DND-41 (cell line): Measurements from ENCODE around the gene SLC39A12.

Experiments
- ATAC-seq: fragments of 200-7000 bp; cut with Tn5 transposase; 3 replicates; pipeline ENCODE4 v1.9.1; 2021; ENCODE audit warnings: low read depth; ENCODE audit not compliant: insufficient read depth
- DNase-seq: peaks from one replicate; pipeline ENCODE4 v3.0.0-alpha.2; 2020
- H2AFZ ChIP-seq: 2 replicates; pipeline ENCODE4 v1.6.0; 2012; ENCODE audit warnings: low read depth, low read length
- H3K27ac ChIP-seq: 2 replicates; pipeline ENCODE4 v1.5.1; 2012; ENCODE audit warnings: low read length, inconsistent platforms
- H3K27me3 ChIP-seq: fragments of 200-600 bp; sonication (generic); 2 replicates; pipeline ENCODE4 v1.6.0; 2012; ENCODE audit warnings: low read length, mild to moderate bottlenecking, inconsistent platforms; ENCODE audit not compliant: insufficient read depth, poor library complexity
- H3K36me3 ChIP-seq: 2 replicates; pipeline ENCODE4 v1.5.1; 2012; ENCODE audit warnings: low read length, inconsistent platforms; ENCODE audit not compliant: insufficient read depth
- H3K4me1 ChIP-seq: 2 replicates; pipeline ENCODE4 v1.5.1; 2012; ENCODE audit warnings: mild to moderate bottlenecking, low read length; ENCODE audit not compliant: insufficient read depth
- H3K4me2 ChIP-seq: 2 replicates; pipeline ENCODE4 v1.6.0; 2012; ENCODE audit warnings: mild to moderate bottlenecking, moderate library complexity, low read length, inconsistent platforms; ENCODE audit not compliant: insufficient read depth
- H3K4me3 ChIP-seq, 2 experiments: fragments of 200-600 bp in 1 of 2; shearing (Covaris generic) in 1 of 2; 2 replicates each; pipeline ENCODE4 v1.5.1; 2012 to 2016; ENCODE audit warnings: inconsistent platforms in 2 of 2, low read length in 2 of 2, mild to moderate bottlenecking in 2 of 2, low read depth in 1 of 2, moderate library complexity in 1 of 2
- H3K79me2 ChIP-seq: 2 replicates; pipeline ENCODE4 v1.6.0; 2012; ENCODE audit warnings: low read length, inconsistent platforms; ENCODE audit not compliant: insufficient read depth
- H3K9ac ChIP-seq: 2 replicates; pipeline ENCODE4 v1.6.0; 2012; ENCODE audit warnings: low read depth, mild to moderate bottlenecking, inconsistent platforms, low read length, moderate library complexity
- H3K9me3 ChIP-seq: 2 replicates; pipeline ENCODE4 v1.5.1; 2012; ENCODE audit warnings: low read length, moderate library complexity, mild to moderate bottlenecking, inconsistent platforms; ENCODE audit not compliant: insufficient read depth, severe bottlenecking
- H4K20me1 ChIP-seq: 2 replicates; pipeline ENCODE4 v1.6.0; 2012; ENCODE audit warnings: low read length; ENCODE audit not compliant: insufficient read depth
- CTCF ChIP-seq: IDR thresholded peaks from 2 replicates; pipeline ENCODE4 v1.5.1; 2012; ENCODE audit warnings: borderline replicate concordance, low read length, moderate library complexity, mild to moderate bottlenecking; ENCODE audit not compliant: poor library complexity, severe bottlenecking; ENCODE audit errors: extremely low read depth
- EZH2 ChIP-seq: IDR thresholded peaks from 3 replicates; pipeline ENCODE4 v1.6.1; 2012; ENCODE audit warnings: borderline replicate concordance, low read depth, mild to moderate bottlenecking, moderate library complexity, low read length, inconsistent platforms; ENCODE audit not compliant: severe bottlenecking

The SLC39A12 gene

GRCh38 chr10:17961551-17962422 is 10.1 kb downstream of the SLC39A12 start:
- H4K20me1 ChIP-seq, result no peaks in the 10 kb centered on the region
- H3K4me1 ChIP-seq, result no peaks in the 10 kb centered on the region
- no peak overlapping the region for H3K4me2 ChIP-seq
- ATAC-seq (0 out of 3 replicates have a peak, but pooled peaks have one; percentile 45), DNase-seq (no peak)
- H3K9ac ChIP-seq, result no peak overlapping the region
- H3K4me3 ChIP-seq, result no peak overlapping the region
- H3K27me3 ChIP-seq, result no peaks in the 10 kb centered on the region
- no peaks in the 10 kb centered on the region for H3K79me2 ChIP-seq
- TF ChIP-seq EZH2, result no peak
- TF ChIP-seq CTCF, result no peak
- H3K9me3 ChIP-seq, result peaks cover 3% of the 10 kb centered on the region
- H3K36me3 ChIP-seq, result no peaks in the 10 kb centered on the region
- H3K27ac ChIP-seq, result no peak overlapping the region
- no peak overlapping the region for H2AFZ ChIP-seq

- TF ChIP-seq CTCF (no peak), EZH2 (no peak)
- no peaks in the 10 kb centered on the region for H3K36me3 ChIP-seq
Observed at GRCh38 chr10:17963431-17963830, 11.7 kb downstream of the SLC39A12 start.

DNA sequence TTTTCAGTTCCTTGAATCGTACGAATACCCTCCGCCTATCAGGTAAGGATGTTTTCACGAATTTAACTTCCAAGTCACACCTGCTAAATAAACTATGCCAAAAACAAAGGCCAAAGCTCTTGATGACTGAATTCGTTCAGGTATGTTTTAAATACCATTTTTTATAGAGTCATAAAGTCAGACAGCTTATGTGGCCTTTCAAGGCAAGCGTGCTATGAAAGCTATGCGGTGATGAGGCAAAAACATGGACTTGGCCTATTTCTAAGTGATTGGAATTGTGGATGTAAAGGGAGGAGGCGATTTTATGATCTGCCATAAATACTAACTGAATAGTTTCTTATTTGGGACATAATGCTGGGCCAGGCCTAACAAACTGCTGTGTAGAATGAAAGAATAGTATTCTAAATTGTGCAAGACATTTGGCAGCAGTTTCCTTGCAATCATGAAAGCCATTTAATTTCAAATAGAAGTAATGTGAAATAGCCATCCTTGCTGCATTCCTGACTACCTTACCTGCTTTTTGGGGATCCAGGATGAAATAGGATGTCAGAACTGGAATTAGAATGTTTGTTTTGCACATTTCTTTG is 14.0 kb downstream of the SLC39A12 start:
- DNase-seq (no peak), ATAC-seq (no peak)
- H3K9me3 ChIP-seq, result no peaks in the 10 kb centered on the region
- no peaks in the 10 kb centered on the region for H3K4me1 ChIP-seq
- no peak overlapping the region for H3K9ac ChIP-seq
- no peaks in the 10 kb centered on the region for H4K20me1 ChIP-seq
- no peak overlapping the region for H3K4me3 ChIP-seq
- no peaks in the 10 kb centered on the region for H3K79me2 ChIP-seq
- no peak overlapping the region for H3K27ac ChIP-seq
- H2AFZ ChIP-seq, result no peak overlapping the region
- no peak overlapping the region for H3K4me2 ChIP-seq
- TF ChIP-seq EZH2 (no peak), CTCF (no peak)
- H3K36me3 ChIP-seq, result no peaks in the 10 kb centered on the region
- no peaks in the 10 kb centered on the region for H3K27me3 ChIP-seq

More at GRCh38 chr10:17963431-17963830, 11.7 kb downstream of the SLC39A12 start:
- DNase-seq, result no peak
- Histone ChIP-seq H3K9me3 (peaks cover 3% of the 10 kb centered on the region), H3K27ac (no peak overlapping the region), H2AFZ (no peak overlapping the region), H3K4me2 (no peak overlapping the region), H4K20me1 (no peaks in the 10 kb centered on the region), H3K4me3 (no peak overlapping the region), H3K27me3 (no peaks in the 10 kb centered on the region), H3K4me1 (no peaks in the 10 kb centered on the region), H3K9ac (no peak overlapping the region), H3K79me2 (no peaks in the 10 kb centered on the region)
- no peak for ATAC-seq
